ENCODE data around the gene CYLC1.

CYLC1 gene

DNA sequence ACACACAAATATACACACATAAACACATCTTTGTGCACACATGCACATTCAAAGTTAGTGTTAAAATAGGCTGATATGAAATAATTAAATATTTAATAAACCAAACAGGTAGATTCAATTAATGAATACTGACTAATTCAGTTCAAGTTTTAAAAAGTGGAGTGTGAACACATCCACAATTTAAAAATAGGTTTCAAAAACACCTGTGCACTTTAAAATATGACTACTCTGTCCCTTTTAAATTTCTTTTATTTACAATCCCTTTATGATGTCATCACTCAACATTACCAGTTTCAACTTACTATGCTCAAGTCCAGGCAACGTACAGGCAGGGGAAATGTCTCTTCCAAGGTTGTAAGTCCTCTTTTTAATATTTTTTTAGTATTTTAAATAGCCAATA, at the start of gene CYLC1:
TSS of gene CYLC1 (plus strand) at position 301 of the 400 bp plus-strand sequence. CDS start at position 338, 37 bp downstream.
- no peak for DNase-seq

DNA sequence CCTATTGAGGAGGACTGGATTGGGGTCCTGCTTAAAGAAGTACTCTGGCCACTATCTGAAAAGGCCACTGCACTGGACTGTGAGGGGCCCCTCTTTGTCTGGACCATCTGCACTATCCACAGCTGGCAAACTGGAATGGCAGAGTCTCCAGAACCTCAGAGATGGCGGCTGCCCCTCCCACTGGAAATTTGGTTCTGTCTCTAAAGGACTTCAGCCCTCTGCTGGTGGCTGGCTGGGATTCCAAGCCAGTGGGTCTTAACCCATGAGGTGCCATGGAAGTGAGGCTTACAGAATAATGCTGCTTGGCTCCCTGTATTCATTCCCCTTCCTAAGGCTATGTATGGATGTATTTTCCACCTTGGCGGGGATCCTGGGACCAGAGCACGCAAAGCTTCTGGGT, 41.6 kb upstream of the CYLC1 start:
- no peak for DNase-seq

- no peak for DNase-seq
Measured at GRCh38 chrX:83829874-83830273, 31.1 kb upstream of the CYLC1 start.

- peak; percentile 0 for DNase-seq
Measured at GRCh38 chrX:83845397-83845796, 15.5 kb upstream of the CYLC1 start.

DNA sequence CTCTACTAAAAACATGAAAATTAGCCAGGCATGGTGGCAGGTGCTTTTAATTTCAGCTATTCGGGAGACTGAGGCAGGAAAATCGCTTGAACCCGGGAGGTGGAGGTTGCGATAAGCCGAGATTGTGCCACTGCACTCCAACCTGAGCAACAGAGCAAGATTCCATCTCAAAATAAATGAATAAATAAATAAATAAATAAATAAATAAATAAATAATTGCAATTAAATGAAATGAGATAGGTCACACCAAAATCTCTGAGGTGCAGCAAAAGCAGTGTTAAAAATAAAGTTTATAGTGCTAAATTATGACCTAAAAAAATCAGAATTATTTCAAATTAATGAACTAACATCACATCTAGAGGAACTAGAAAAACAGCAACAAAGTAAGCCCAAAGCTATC, 13.6 kb upstream of the CYLC1 start:
- no peak for DNase-seq

GRCh38 chrX:83888585-83888984, 27.6 kb downstream of the CYLC1 start:
- no peak for DNase-seq

DNA sequence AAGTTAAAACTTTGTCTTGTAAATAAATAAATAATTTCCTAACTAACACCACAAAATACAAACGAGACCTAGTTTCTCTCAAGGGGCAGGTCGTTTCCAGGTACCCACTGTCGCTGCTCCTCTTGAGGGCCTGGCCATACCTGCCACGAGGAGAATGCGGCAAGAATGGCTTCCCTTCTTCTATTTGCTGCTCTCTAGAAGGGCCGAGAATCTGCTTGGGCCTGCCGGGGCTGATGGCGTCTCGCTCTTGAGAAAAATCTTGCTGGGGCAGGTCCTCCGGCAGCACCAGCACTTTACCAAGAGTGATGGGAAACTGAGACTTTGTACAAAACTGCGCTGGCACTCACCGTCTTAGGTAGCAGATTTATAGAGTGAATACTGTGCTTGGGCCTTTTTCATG, 31.5 kb downstream of the CYLC1 start:
- no peak for DNase-seq

GRCh38 chrX:83906921-83907320, 46.0 kb downstream of the CYLC1 start:
- DNase-seq: no peak

GRCh38 chrX:83916525-83916924, 55.6 kb downstream of the CYLC1 start:
- DNase-seq: no peak

GRCh38 chrX:83934220-83934619, 73.3 kb downstream of the CYLC1 start:
- no peak for DNase-seq

Measured in CD4-positive, alpha-beta T cell treated with Interleukin-12 subunit alpha and Interleukin-12 subunit beta, for 1 hour (primary cell).